K562 (cell line): Measurements from ENCODE around the gene UGP2. TPM values are rescaled to one million over a fixed set of nuclear protein-coding genes. Genes with fewer than 3 reads are reported as not detected.

Experiments
- ATF6 ChIP-seq: sonication (generic); formaldehyde crosslinking; IDR thresholded peaks from 2 replicates; pipeline ENCODE4 v1.4.0; 2020; ENCODE audit warnings: mild to moderate bottlenecking, missing genetic modification reagents
- CREB1 ChIP-seq, 2 experiments: sonication (generic) in 1 of 2; formaldehyde crosslinking in 1 of 2; IDR thresholded peaks; 2 replicates each; pipeline versions ENCODE4 v1.6.1 to v1.8.0; 2012 to 2022; ENCODE audit warnings: inconsistent platforms in 1 of 2, mild to moderate bottlenecking in 1 of 2, missing genetic modification reagents in 1 of 2, moderate library complexity in 1 of 2
- EGR1 ChIP-seq: fragments of 450-650 bp; conservative IDR thresholded peaks from 2 replicates; pipeline ENCODE4 v1.6.1; 2017; ENCODE audit warnings: mild to moderate bottlenecking
- HDAC8 ChIP-seq: fragments of 450-650 bp; IDR thresholded peaks from 2 replicates; pipeline ENCODE4 v1.6.1; 2016; ENCODE audit warnings: mild to moderate bottlenecking, missing genetic modification characterization, moderate library complexity, missing compliant biosample characterization
- HNRNPLL ChIP-seq: fragments of 200-400 bp; formaldehyde crosslinking; IDR thresholded peaks from 2 replicates; pipeline ENCODE4 v1.6.1; 2017; ENCODE audit warnings: low read length, low read depth, mild to moderate bottlenecking; ENCODE audit not compliant: poor library complexity, severe bottlenecking
- HOMEZ ChIP-seq: fragments of 250-450 bp; sonication (Bioruptor Pico); IDR thresholded peaks from 2 replicates; pipeline ENCODE4 v1.4.0; 2020; ENCODE audit warnings: mild to moderate bottlenecking, moderate library complexity
- MAFG ChIP-seq: fragments of 450-650 bp; conservative IDR thresholded peaks from 2 replicates; pipeline ENCODE4 v1.6.1; 2016; ENCODE audit warnings: missing genetic modification characterization, missing compliant biosample characterization
- NCOR1 ChIP-seq: fragments of 450-650 bp; IDR thresholded peaks from 2 replicates; pipeline ENCODE4 v1.6.1; 2016; ENCODE audit warnings: mild to moderate bottlenecking, moderate library complexity
- RBBP5 ChIP-seq: fragments of 200-600 bp; sonication (generic); IDR thresholded peaks from 2 replicates; pipeline ENCODE4 v1.6.1; 2012; ENCODE audit warnings: borderline replicate concordance, mild to moderate bottlenecking, low read length, control low read depth, inconsistent platforms; ENCODE audit not compliant: insufficient read depth, poor library complexity, severe bottlenecking
- RREB1 ChIP-seq: fragments of 250-450 bp; sonication (Bioruptor Pico); IDR thresholded peaks from 2 replicates; pipeline ENCODE4 v1.4.0; 2020
- SMAD4 ChIP-seq: fragments of 250-450 bp; sonication (Bioruptor Pico); conservative IDR thresholded peaks from 2 replicates; pipeline ENCODE4 v1.8.0; 2021; ENCODE audit warnings: inconsistent platforms, mild to moderate bottlenecking, moderate library complexity
- SUPT5H ChIP-seq: fragments of 450-650 bp; IDR thresholded peaks from 2 replicates; pipeline ENCODE4 v1.6.1; 2016
- TSC22D4 ChIP-seq: fragments of 450-650 bp; IDR thresholded peaks from 2 replicates; pipeline ENCODE4 v1.6.1; 2016; ENCODE audit warnings: missing genetic modification characterization, missing biosample characterization, control low read depth
- ZKSCAN8 ChIP-seq: fragments of 200-800 bp; sonication (Bioruptor generic); IDR thresholded peaks from 2 replicates; pipeline ENCODE4 v1.6.1; 2016; ENCODE audit warnings: missing genetic modification characterization, missing compliant biosample characterization
- ZNF146 ChIP-seq: IDR thresholded peaks from one replicate; pipeline ENCODE4 v1.6.1; 2018; ENCODE audit warnings: missing compliant biosample characterization; ENCODE audit not compliant: unreplicated experiment
- ZNF512 ChIP-seq: IDR thresholded peaks from 2 replicates; pipeline ENCODE4 v1.6.1; 2016; ENCODE audit warnings: missing genetic modification characterization, missing compliant biosample characterization
- polyA plus RNA-seq, 8 experiments: library from polyadenylated mRNA; depleted of rRNA in 4 of 8; stranded (reverse) in 5 of 8; unstranded in 3 of 8; fragments of >200 nt; fragmentation: Nextera tagmentation in 2 of 8; fragmentation: Illumina TruSeq in 1 of 8; extraction: Ambion mirVana in 2 of 8; extraction: Trizol in 1 of 8; gene quantifications; 2 replicates each; pipeline versions ENCODE4 v1.2.1 to v1.2.3, GENCODE V29; 2011 to 2014; ENCODE audit warnings: inconsistent platforms in 1 of 8, missing spikeins in 1 of 8
- total RNA-seq, 7 experiments: library from RNA; depleted of rRNA in 6 of 7; stranded (reverse); fragments of >200 nt in 6 of 7; fragmentation: Illumina TruSeq in 2 of 7; extraction: Trizol in 2 of 7; gene quantifications; 2 replicates each; pipeline versions ENCODE4 v1.2.1 to v1.2.3, GENCODE V29; 2011 to 2021; ENCODE audit warnings: low replicate concordance in 1 of 7

UGP2 gene
- total and polyA plus RNA-seq, 9 of the 15 experiments (the other 6 are each of a cell fraction or from before 2014, with no cell fraction given): 25.2 to 69.3 (median 58.9) TPM

GRCh38 chr2:63841254-63842022 lies at the start of gene UGP2 (continued):
- TF ChIP-seq ZNF512: no peak
- peak; percentile 8; the same call in 1 of the 2 replicates for TF ChIP-seq ATF6 (CRISPR knock-in tag)
- TF ChIP-seq NCOR1: no peak
- no peak for TF ChIP-seq ZKSCAN8 (CRISPR knock-in tag)
- TF ChIP-seq RREB1 (CRISPR knock-in tag): no peak
- no peak; the same call in 1 of the 2 replicates for TF ChIP-seq CREB1 (IDR thresholded peaks at IDR 0.05)
- peak; percentile 48; the same call in 1 of the 2 replicates for TF ChIP-seq CREB1 (CRISPR knock-in tag; IDR thresholded peaks at IDR 0.05)
- peak; percentile 75 for TF ChIP-seq EGR1
- TF ChIP-seq MAFG (tag): no peak
- TF ChIP-seq TSC22D4: no peak
- TF ChIP-seq SMAD4 (CRISPR knock-in tag): no peak; the same call in 1 of the 2 replicates
- no peak; the same call in none of the 2 replicates for TF ChIP-seq SUPT5H
- TF ChIP-seq HDAC8 (tag): no peak
- TF ChIP-seq ZNF146 (CRISPR knock-in tag): no peak
- no peak for TF ChIP-seq RBBP5
- TF ChIP-seq HNRNPLL: no peak
- TF ChIP-seq HOMEZ: no peak
